Limb (tissue), 2 donors: Measurements from ENCODE around the gene XCL2.
"Not testable (repeated sequence)": the region's sequence is repeated elsewhere in the genome, so short reads cannot be mapped to it uniquely, and the experiment has no call there.

Experiments used
- DNase-seq, 2 donors: peaks; one replicate each; pipeline ENCODE4 v3.0.0-alpha.2; 2016; ENCODE audit errors: extremely low spot score in 2 of 2

Gene XCL2

GRCh38 chr1:168560370-168560769 lies 16.6 kb upstream of the XCL2 start:
- no peak for DNase-seq

DNA sequence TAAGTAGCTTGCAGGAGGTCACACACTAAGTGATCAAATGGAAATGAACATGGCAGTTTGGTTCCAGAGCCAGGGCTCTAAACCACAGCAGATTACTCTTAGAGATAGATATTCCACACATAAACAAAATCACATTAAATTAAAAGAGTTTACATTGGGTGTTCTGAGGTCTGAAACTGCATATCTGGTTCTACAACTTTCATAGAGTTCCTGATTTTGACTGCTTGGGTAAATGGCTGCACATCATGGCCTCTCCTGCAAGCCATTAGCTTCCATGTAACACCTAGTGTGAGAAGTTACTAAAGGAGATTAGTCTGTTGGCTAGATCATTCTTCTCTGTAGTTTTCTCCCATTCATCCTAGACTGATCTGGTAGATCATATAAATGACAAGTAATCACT lies 12.8 kb upstream of the XCL2 start:
- DNase-seq: no peak

DNA sequence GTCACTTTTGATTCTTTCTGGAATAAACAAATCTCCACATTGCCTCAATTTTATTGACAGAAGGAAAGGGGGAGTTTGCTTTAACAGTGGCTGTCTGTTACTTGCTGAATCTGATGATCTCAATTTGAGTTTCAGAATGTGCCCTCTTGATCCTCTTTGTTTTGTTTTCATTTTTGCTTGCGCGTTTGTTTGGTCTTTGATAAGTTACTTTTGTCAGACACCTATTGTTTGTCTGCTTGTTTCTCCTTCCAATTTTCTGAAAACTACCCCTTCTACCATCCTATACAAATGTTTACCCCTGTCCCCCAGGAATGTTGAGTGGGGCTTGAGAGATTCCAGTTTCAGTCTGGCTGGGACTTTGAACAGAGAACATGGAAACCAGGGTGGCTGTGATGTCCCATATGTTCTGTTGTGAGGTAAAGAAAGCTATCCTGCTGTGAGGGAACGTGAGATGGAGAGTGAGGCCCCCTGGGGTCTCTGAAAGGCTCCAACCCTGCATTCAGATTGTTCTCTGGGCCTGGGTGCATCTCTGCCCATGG lies 11.8 kb upstream of the XCL2 start:
- no peak for DNase-seq

GRCh38 chr1:168554603-168555483 lies 11.0 kb upstream of the XCL2 start:
- DNase-seq: no peak

- DNase-seq: no peak
These were observed 10.1 kb upstream of the XCL2 start for GRCh38 chr1:168553680-168554553.

GRCh38 chr1:168552961-168553360 lies 9.2 kb upstream of the XCL2 start:
- DNase-seq: no peak

DNA sequence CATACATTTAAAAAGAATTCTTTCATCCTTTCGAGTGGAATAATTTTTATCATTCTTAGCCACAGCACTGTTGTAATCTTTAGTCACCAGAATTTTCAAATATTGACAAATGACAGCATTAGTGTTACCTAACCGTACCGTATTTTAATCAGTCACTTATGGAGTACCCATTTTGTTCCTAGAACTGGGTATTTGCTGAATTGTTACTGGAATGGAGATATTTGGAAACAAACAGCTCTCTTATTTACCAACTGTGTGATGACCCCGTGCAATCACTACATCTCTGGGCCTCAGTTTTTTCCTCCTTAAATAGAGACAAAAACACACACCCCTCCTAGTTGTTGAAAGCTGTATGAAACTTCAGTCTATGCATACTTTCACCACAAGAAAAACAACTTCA lies 7.9 kb upstream of the XCL2 start:
- no peak for DNase-seq

DNA sequence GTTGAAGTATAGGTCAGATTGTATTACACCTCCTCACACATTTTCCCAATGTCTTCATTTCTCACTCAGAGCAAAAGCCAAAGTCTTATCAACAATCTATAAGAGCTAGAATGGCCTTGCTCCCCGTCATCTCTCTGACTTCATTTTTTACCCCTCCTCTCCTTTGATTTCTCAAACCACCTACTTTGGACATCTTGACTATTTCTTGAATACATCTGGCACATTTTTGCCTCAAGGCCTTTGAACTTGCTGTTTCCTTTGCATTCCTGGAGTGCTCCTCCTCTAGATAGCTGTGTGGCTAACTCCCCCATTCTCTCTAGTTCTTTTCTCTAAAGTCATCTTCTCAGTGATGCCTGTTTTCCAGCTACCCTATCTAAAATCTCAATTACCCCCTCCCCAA lies 7.2 kb upstream of the XCL2 start:
- no peak for DNase-seq

DNA sequence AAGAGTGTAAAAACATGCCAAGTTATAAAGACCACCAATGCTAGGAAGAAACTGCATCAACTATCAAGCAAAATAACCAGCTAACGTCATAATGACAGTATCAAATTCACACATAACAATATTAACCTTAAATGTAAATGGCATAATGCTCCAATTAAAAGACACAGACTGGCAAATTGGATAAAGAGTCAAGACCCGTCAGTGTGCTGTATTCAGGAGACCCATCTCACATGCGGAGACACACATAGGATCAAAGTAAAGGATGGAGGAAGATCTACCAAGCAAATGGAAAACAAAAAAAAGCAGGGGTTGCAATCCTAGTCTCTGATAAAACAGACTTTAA lies 2.7 kb upstream of the XCL2 start:
- not testable (repeated sequence) for DNase-seq

DNA sequence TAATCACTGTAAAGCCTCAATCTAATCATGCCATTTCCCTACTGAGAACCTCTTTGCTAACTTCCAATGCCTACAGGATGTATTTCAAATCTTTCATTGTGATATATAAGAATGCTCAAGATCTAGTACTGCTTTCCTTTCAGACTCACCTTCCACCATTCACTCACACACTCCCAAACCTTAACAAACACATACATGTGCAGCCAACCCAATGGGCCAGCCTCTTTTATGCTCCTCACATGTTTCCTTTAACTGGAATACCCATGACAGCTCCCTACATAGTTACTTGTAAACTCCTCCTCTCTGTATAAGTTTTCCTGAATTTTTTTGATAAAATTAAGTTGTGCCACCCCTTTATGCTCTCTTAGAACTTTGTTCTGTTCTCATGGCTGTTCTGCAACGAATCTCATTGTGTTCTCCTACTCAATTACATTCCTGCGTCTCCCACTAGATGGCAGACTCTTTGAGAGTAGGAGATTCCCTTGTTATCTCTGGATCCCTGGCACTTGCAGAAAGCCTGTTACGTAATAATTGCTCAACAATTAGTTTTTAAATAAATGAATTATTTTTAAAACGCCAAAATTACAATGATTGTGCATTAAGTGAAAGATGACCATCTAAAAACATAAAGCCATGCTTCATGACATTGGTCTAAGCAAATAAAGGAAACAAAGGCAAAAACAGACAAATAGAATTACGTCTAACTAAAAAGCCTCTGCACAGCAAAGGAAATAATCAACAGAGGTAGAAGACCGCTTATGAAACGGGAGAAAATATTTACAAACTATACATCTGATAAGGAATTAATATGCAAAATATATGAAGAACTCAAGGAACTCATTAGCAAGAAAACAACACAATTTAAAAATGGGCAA lies 2.1 kb upstream of the XCL2 start:
- not testable (repeated sequence) for DNase-seq

DNA sequence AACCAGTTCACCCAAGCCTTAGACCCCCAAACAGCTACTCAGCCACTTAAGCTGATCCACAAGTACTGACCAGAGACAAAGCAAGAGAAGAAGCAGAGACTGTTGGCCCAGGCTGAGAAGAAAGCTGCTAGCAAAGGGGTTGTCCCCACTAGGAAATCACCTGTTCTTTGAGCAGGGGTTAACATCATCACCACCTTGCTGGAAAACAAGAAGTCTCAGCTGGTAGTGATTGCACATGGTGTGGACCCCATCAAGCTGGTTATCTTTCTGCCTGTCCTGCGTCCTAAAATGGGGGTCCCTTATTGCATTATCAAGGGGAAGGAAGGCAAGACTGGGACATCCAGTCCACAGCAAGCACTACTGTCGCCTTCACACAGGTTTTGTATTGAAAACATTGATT lies 819 bp downstream of the XCL2 start:
- DNase-seq: not testable (repeated sequence)

GRCh38 chr1:168540798-168541197 lies 3.0 kb downstream of the XCL2 start:
- DNase-seq: not testable (repeated sequence)

DNA sequence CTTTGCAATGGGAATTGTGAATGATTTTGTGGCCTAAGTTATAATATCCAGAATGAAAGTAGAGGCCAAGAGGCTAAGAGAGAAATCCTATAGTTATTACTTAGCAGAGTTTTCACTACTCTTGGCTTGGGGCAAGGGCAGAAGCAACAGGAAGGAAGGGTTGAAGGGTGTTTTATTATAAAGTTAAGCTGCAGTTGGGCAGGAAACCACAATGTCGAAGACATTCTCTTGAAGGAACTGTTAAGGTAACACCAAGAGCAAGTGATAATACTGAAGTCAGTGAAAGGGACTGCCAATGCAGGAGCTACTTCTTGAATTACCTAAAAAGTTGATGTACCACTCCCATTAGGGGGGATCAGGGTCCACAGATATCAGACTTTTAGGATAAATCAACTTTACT lies 8.3 kb downstream of the XCL2 start:
- no peak for DNase-seq

GRCh38 chr1:168531615-168532345 lies 12.0 kb downstream of the XCL2 start:
- DNase-seq: no peak

- no peak for DNase-seq
These were observed 14.3 kb downstream of the XCL2 start for GRCh38 chr1:168529518-168529917.

- no peak for DNase-seq
These were observed 22.3 kb downstream of the XCL2 start for GRCh38 chr1:168521401-168522000.

- no peak for DNase-seq
These were observed 23.0 kb downstream of the XCL2 start for GRCh38 chr1:168520832-168521231.

GRCh38 chr1:168520052-168520751 lies 23.6 kb downstream of the XCL2 start:
- DNase-seq: no peak

GRCh38 chr1:168518813-168519212 lies 25.0 kb downstream of the XCL2 start:
- no peak for DNase-seq
